HepG2 (cell line): ENCODE measurements around the gene GCLM. TPM values are rescaled to one million over a fixed set of nuclear protein-coding genes. Genes with fewer than 3 reads are reported as not detected.

ENCODE experiments used
- ATM ChIP-seq: fragments of 450-650 bp; IDR thresholded peaks from 2 replicates; pipeline ENCODE4 v1.7.1; 2017; ENCODE audit warnings: mild to moderate bottlenecking, borderline replicate concordance
- DRAP1 ChIP-seq: IDR thresholded peaks from 2 replicates; pipeline ENCODE4 v1.6.1; 2016; ENCODE audit warnings: missing genetic modification reagents, missing compliant biosample characterization
- FOSL1 ChIP-seq: sonication (generic); formaldehyde crosslinking; IDR thresholded peaks from 2 replicates; pipeline ENCODE4 v1.9.0; 2021; ENCODE audit warnings: missing genetic modification reagents, borderline replicate concordance
- FOXP1 ChIP-seq, 2 experiments: fragments of 450-650 bp in 1 of 2; IDR thresholded peaks; 2 replicates each; pipeline ENCODE4 v1.6.1; 2017 to 2018; ENCODE audit warnings: antibody characterized with exemption in 1 of 2
- GTF3A ChIP-seq: sonication (generic); formaldehyde crosslinking; conservative IDR thresholded peaks from 2 replicates; pipeline ENCODE4 v1.4.0; 2020; ENCODE audit warnings: mild to moderate bottlenecking, missing genetic modification reagents
- HNRNPK ChIP-seq: fragments of 200-400 bp; formaldehyde crosslinking; IDR thresholded peaks from 2 replicates; pipeline ENCODE4 v1.6.1; 2018; ENCODE audit warnings: low read length, low read depth, moderate library complexity, mild to moderate bottlenecking; ENCODE audit not compliant: poor library complexity, severe bottlenecking
- IKZF5 ChIP-seq: IDR thresholded peaks from 2 replicates; pipeline ENCODE4 v1.6.1; 2018; ENCODE audit warnings: missing genetic modification reagents, mild to moderate bottlenecking, missing compliant biosample characterization
- JUND ChIP-seq: sonication (generic); formaldehyde crosslinking; IDR thresholded peaks from 2 replicates; pipeline ENCODE4 v1.8.0; 2022; ENCODE audit warnings: mild to moderate bottlenecking, missing genetic modification reagents
- KLF6 ChIP-seq: IDR thresholded peaks from 2 replicates; pipeline ENCODE4 v1.8.0; 2016; ENCODE audit warnings: missing biosample characterization, missing genetic modification reagents
- MTF2 ChIP-seq: sonication (generic); formaldehyde crosslinking; IDR thresholded peaks from 2 replicates; pipeline ENCODE4 v1.5.0; 2020; ENCODE audit warnings: missing genetic modification reagents, borderline replicate concordance
- RFXAP ChIP-seq: sonication (generic); formaldehyde crosslinking; IDR thresholded peaks from 2 replicates; pipeline ENCODE4 v1.4.0; 2020; ENCODE audit warnings: missing genetic modification reagents, borderline replicate concordance
- ZFAT ChIP-seq: sonication (generic); formaldehyde crosslinking; conservative IDR thresholded peaks from 2 replicates; pipeline ENCODE4 v1.8.1; 2023; ENCODE audit warnings: missing genetic modification reagents, inconsistent platforms
- ZNF318 ChIP-seq: sonication (generic); formaldehyde crosslinking; IDR thresholded peaks from 2 replicates; pipeline ENCODE4 v1.4.0; 2020; ENCODE audit warnings: mild to moderate bottlenecking, missing genetic modification reagents
- ZNF362 ChIP-seq: sonication (generic); formaldehyde crosslinking; IDR thresholded peaks from 2 replicates; pipeline ENCODE4 v1.4.0; 2020; ENCODE audit warnings: missing genetic modification reagents, mild to moderate bottlenecking, borderline replicate concordance
- ZNF451 ChIP-seq: sonication (generic); formaldehyde crosslinking; IDR thresholded peaks from 2 replicates; pipeline ENCODE4 v1.5.0; 2020; ENCODE audit warnings: mild to moderate bottlenecking, missing genetic modification reagents
- ZNF616 ChIP-seq: sonication (generic); formaldehyde crosslinking; IDR thresholded peaks from 2 replicates; pipeline ENCODE4 v1.5.0; 2020; ENCODE audit warnings: low read depth, mild to moderate bottlenecking, missing genetic modification reagents
- ZSCAN20 ChIP-seq: sonication (generic); formaldehyde crosslinking; IDR thresholded peaks from 2 replicates; pipeline ENCODE4 v1.4.0; 2020; ENCODE audit warnings: missing genetic modification reagents, mild to moderate bottlenecking, borderline replicate concordance
- ZSCAN31 ChIP-seq: sonication (generic); formaldehyde crosslinking; IDR thresholded peaks from 2 replicates; pipeline ENCODE4 v1.5.0; 2020; ENCODE audit warnings: low read depth, mild to moderate bottlenecking, missing genetic modification reagents
- polyA plus RNA-seq, 8 experiments: library from polyadenylated mRNA; depleted of rRNA in 3 of 8; stranded (reverse) in 7 of 8; unstranded in 1 of 8; fragments of >200 nt; fragmentation: Illumina TruSeq in 4 of 8; extraction: Trizol in 4 of 8; gene quantifications; 2 replicates each; pipeline versions ENCODE4 v1.2.1 to v1.2.3, GENCODE V29; 2011 to 2016; ENCODE audit warnings: low read depth in 4 of 8, missing spikeins in 1 of 8, mixed read lengths in 1 of 8; ENCODE audit not compliant: insufficient read depth in 1 of 8
- total RNA-seq, 5 experiments: library from RNA; depleted of rRNA; stranded (reverse); fragments of >200 nt; fragmentation: Illumina TruSeq; extraction: Trizol; gene quantifications; 2 replicates each; pipeline ENCODE4 v1.2.3, GENCODE V29; 2016; ENCODE audit warnings: low read depth in 1 of 5

GCLM gene
- total and polyA plus RNA-seq, 2 of the 13 experiments (the other 11 are each of a cell fraction or from before 2014, with no cell fraction given): 8.7 to 29.9 TPM

GRCh38 chr1:93846206-93846991, 62.8 kb downstream of the GCLM start (continued):
- TF ChIP-seq ZNF318 (CRISPR knock-in tag) (no peak), ZSCAN20 (CRISPR knock-in tag) (peak; percentile 66; the same call in 1 of the 2 replicates), FOXP1 (IDR thresholded peaks at IDR 0.05) (no peak), FOXP1 (CRISPR knock-in tag; IDR thresholded peaks at IDR 0.05) (no peak), ZFAT (CRISPR knock-in tag) (peak; percentile 65; the same call in 1 of the 2 replicates), HNRNPK (no peak), ATM (no peak), JUND (CRISPR knock-in tag) (no peak), KLF6 (0 out of 2 replicates have a peak, but pooled peaks have one; percentile 16), ZSCAN31 (no peak; the same call in 1 of the 2 replicates), ZNF451 (CRISPR knock-in tag) (no peak; the same call in 1 of the 2 replicates), ZNF362 (CRISPR knock-in tag) (no peak), DRAP1 (peak; percentile 59), IKZF5 (CRISPR knock-in tag) (peak; percentile 54; the same call in 1 of the 2 replicates), MTF2 (CRISPR knock-in tag) (no peak), FOSL1 (CRISPR knock-in tag) (0 out of 2 replicates have a peak, but pooled peaks have one; percentile 4), ZNF616 (0 out of 2 replicates have a peak, but pooled peaks have one; percentile 24), GTF3A (no peak), RFXAP (peak; percentile 18)
